Mucosa of descending colon (tissue), 3 donors: ENCODE measurements around the gene RAP2A. TPM values are rescaled to one million over a fixed set of nuclear protein-coding genes. Genes with fewer than 3 reads are reported as not detected.

Experiments used
- ATAC-seq: fragments of 200-7000 bp; cut with Tn5 transposase; one replicate; pipeline ENCODE4 v1.9.1; 2020; ENCODE audit warnings: mild to moderate bottlenecking, moderate library complexity
- DNase-seq, 3 donors: peaks; one replicate each; pipeline ENCODE4 v3.0.0-alpha.2; 2020
- H3K36me3 ChIP-seq: fragments of 200-600 bp; one replicate; pipeline ENCODE4 v1.8.0; 2021; ENCODE audit warnings: low read depth, mild to moderate bottlenecking
- H3K4me1 ChIP-seq: fragments of 200-600 bp; one replicate; pipeline ENCODE4 v1.8.0; 2021; ENCODE audit warnings: low read depth, mild to moderate bottlenecking
- H3K4me3 ChIP-seq: fragments of 200-600 bp; one replicate; pipeline ENCODE4 v1.8.0; 2021; ENCODE audit warnings: mild to moderate bottlenecking
- H3K9me3 ChIP-seq: fragments of 200-600 bp; one replicate; pipeline ENCODE4 v1.8.0; 2021; ENCODE audit warnings: mild to moderate bottlenecking
- CTCF ChIP-seq: fragments of 200-600 bp; IDR thresholded peaks from one replicate; pipeline ENCODE4 v1.8.0; 2022; ENCODE audit warnings: antibody characterized with exemption, mild to moderate bottlenecking
- intact Hi-C, 2 donors: fragments of 100-400 bp; cut with DNase I in 1 of 2; cut with micrococcal nuclease in 1 of 2; formaldehyde crosslinking; loops; one replicate each; pipeline versions ENCODE4 v1.11.0 to v1.11.1; 2022; cut with DNase I, micrococcal nuclease
- total RNA-seq, 3 donors: library from RNA; stranded (reverse); fragmentation: NEBNext Ultra II Directional in 2 of 3; extraction: Animal tissue kit (Norgen Biotek cat#: 25700) in 2 of 3; gene quantifications; one replicate each; pipeline versions ENCODE4 v1.2.1 to v1.2.4, GENCODE V29; 2021 to 2023
- donor health status: DM: no; HTN: no; CAD: no; lungs with moderate emphysema.
- donor health status: DM: no; HTN: no; CAD: no.
- donor health status: DM: no; HTN: yes; CAD: no.

The RAP2A gene
- total RNA-seq, 3 donors from 2014 or later, result 25.5 to 32.5 (median 29.8) TPM

GRCh38 chr13:97422118-97423054 lies 11.6 kb upstream of the RAP2A start:
- TF ChIP-seq CTCF, result no peak
- no peaks in the 10 kb centered on the region for H3K9me3 ChIP-seq
- DNase-seq, result peak in 1 of 3 donors; percentile 29
- no peak overlapping the region for H3K4me3 ChIP-seq
- H3K36me3 ChIP-seq, result no peaks in the 10 kb centered on the region
- intact Hi-C loops, result no loop called here
- no peaks in the 10 kb centered on the region for H3K4me1 ChIP-seq
- peak; percentile 84 for ATAC-seq

GRCh38 chr13:97423300-97424045 lies 10.5 kb upstream of the RAP2A start:
- DNase-seq (no peak), ATAC-seq (peak; percentile 42)
- no peaks in the 10 kb centered on the region for H3K4me1 ChIP-seq
- TF ChIP-seq CTCF, result no peak
- intact Hi-C loops, result no loop called here
- H3K9me3 ChIP-seq, result no peaks in the 10 kb centered on the region
- H3K36me3 ChIP-seq, result no peaks in the 10 kb centered on the region
- H3K4me3 ChIP-seq, result no peak overlapping the region

- intact Hi-C loops, result no loop called here
- Histone ChIP-seq H3K36me3 (no peaks in the 10 kb centered on the region), H3K4me1 (peaks cover 5% of the 10 kb centered on the region), H3K4me3 (no peak overlapping the region), H3K9me3 (no peaks in the 10 kb centered on the region)
- ATAC-seq, result no peak
- no peak for TF ChIP-seq CTCF
- no peak for DNase-seq
Observed at GRCh38 chr13:97425590-97425989, 8.4 kb upstream of the RAP2A start.

GRCh38 chr13:97426695-97427094 lies 7.3 kb upstream of the RAP2A start:
- no peak for TF ChIP-seq CTCF
- no peak for ATAC-seq
- DNase-seq, result no peak
- intact Hi-C loops, result no loop called here
- H3K9me3 ChIP-seq, result no peaks in the 10 kb centered on the region
- no peaks in the 10 kb centered on the region for H3K36me3 ChIP-seq
- no peak overlapping the region for H3K4me3 ChIP-seq
- peaks cover 13% of the 10 kb centered on the region for H3K4me1 ChIP-seq

GRCh38 chr13:97429681-97430081 lies 4.3 kb upstream of the RAP2A start:
- TF ChIP-seq CTCF, result no peak
- Histone ChIP-seq H3K4me3 (no peak overlapping the region), H3K36me3 (peaks cover 5% of the 10 kb centered on the region), H3K9me3 (no peaks in the 10 kb centered on the region), H3K4me1 (peaks cover 20% of the 10 kb centered on the region)
- intact Hi-C loops, result no loop called here
- ATAC-seq, result no peak
- DNase-seq, result peak in 1 of 3 donors; percentile 7
